ENCODE data around the gene UPF3A.

GRCh38 chr13:114279146-114279545, 2.3 kb upstream of the UPF3A start:
- no peak for TF ChIP-seq YY1 (IDR thresholded peaks at IDR 0.05; ENCODE audit: insufficient read depth, insufficient read length)
- no peak for TF ChIP-seq ZNF274 (IDR thresholded peaks at IDR 0.05; ENCODE audit: low read depth, low read length)

All from NT2/D1 (cell line).